ENCODE results near the gene OSTF1.

The OSTF1 gene

DNA sequence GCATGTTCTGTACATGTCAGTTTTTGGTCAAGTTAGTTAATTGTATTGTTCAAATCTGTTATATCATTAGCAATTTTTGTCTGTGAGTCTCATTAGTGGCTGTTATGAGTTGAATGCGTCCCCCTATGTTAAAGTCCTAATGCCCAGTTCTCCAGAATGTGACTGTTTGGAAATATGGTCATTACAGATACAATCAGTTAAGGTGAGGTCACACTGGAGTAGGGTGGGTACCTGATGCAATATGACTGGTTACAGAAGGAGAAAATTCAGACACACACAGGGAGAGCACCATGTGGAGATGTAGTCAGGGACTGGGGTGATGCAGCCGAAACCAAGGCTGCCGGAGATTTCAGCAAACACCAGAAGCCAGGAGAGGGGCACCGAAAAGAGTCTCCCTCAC lies 15.4 kb upstream of the OSTF1 start:
- no peaks in the 10 kb centered on the region for H4K20me1 ChIP-seq (ENCODE audit: insufficient read depth)
- no peaks in the 10 kb centered on the region for H3K79me2 ChIP-seq (ENCODE audit: insufficient read depth, low read depth)
- no peak overlapping the region for H3K27ac ChIP-seq
- no peaks in the 10 kb centered on the region for H3K36me3 ChIP-seq (ENCODE audit: insufficient read depth)
- H3K4me3 ChIP-seq (IDR thresholded peaks at IDR 0.05; ENCODE audit: insufficient read depth, low read depth, low read length), result no peak overlapping the region
- H3K9ac ChIP-seq, result no peak overlapping the region
- TF ChIP-seq, protein P1, sequence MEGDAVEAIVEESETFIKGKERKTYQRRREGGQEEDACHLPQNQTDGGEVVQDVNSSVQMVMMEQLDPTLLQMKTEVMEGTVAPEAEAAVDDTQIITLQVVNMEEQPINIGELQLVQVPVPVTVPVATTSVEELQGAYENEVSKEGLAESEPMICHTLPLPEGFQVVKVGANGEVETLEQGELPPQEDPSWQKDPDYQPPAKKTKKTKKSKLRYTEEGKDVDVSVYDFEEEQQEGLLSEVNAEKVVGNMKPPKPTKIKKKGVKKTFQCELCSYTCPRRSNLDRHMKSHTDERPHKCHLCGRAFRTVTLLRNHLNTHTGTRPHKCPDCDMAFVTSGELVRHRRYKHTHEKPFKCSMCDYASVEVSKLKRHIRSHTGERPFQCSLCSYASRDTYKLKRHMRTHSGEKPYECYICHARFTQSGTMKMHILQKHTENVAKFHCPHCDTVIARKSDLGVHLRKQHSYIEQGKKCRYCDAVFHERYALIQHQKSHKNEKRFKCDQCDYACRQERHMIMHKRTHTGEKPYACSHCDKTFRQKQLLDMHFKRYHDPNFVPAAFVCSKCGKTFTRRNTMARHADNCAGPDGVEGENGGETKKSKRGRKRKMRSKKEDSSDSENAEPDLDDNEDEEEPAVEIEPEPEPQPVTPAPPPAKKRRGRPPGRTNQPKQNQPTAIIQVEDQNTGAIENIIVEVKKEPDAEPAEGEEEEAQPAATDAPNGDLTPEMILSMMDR (conservative IDR thresholded peaks at IDR 0.05; ENCODE audit: low read depth, low read length), result no peak
- peaks cover 15% of the 10 kb centered on the region for H3K4me1 ChIP-seq (ENCODE audit: low read depth, poor library complexity, severe bottlenecking)
- H3K4me2 ChIP-seq, result no peak overlapping the region
- no peak overlapping the region for H2AFZ ChIP-seq (ENCODE audit: low read depth)
- no peaks in the 10 kb centered on the region for H3K27me3 ChIP-seq (ENCODE audit: insufficient read depth, low read depth)

DNA sequence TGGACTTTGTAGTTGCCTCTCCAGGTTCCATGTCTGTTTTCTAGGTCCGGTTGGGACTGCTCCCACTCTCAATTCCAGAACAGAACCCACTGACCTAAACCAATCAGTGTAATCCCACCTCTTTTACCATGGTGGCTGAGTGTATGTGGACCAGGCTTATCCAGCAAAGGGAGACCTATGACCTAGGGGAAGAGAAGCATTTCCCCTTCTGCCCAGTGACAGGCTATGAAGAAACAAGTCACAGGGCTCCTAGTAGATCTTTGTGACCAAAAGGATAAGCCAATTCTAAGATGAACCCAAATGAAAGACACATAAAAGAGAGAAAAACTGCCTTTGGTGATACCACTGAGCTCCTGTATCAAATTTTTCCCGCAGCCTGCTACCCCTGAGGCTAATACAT lies 6.7 kb upstream of the OSTF1 start:
- H4K20me1 ChIP-seq (ENCODE audit: insufficient read depth), result no peaks in the 10 kb centered on the region
- TF ChIP-seq, protein P1 (conservative IDR thresholded peaks at IDR 0.05; ENCODE audit: low read depth, low read length), result no peak
- H3K79me2 ChIP-seq (ENCODE audit: insufficient read depth, low read depth), result peaks cover 32% of the 10 kb centered on the region
- H3K9ac ChIP-seq, result no peak overlapping the region
- H3K4me1 ChIP-seq (ENCODE audit: low read depth, poor library complexity, severe bottlenecking), result peaks cover 51% of the 10 kb centered on the region
- H3K4me3 ChIP-seq (IDR thresholded peaks at IDR 0.05; ENCODE audit: insufficient read depth, low read depth, low read length), result no peak overlapping the region
- no peak overlapping the region for H3K27ac ChIP-seq
- H2AFZ ChIP-seq (ENCODE audit: low read depth), result no peak overlapping the region
- H3K36me3 ChIP-seq (ENCODE audit: insufficient read depth), result no peaks in the 10 kb centered on the region
- H3K4me2 ChIP-seq, result no peak overlapping the region
- H3K27me3 ChIP-seq (ENCODE audit: insufficient read depth, low read depth), result no peaks in the 10 kb centered on the region

DNA sequence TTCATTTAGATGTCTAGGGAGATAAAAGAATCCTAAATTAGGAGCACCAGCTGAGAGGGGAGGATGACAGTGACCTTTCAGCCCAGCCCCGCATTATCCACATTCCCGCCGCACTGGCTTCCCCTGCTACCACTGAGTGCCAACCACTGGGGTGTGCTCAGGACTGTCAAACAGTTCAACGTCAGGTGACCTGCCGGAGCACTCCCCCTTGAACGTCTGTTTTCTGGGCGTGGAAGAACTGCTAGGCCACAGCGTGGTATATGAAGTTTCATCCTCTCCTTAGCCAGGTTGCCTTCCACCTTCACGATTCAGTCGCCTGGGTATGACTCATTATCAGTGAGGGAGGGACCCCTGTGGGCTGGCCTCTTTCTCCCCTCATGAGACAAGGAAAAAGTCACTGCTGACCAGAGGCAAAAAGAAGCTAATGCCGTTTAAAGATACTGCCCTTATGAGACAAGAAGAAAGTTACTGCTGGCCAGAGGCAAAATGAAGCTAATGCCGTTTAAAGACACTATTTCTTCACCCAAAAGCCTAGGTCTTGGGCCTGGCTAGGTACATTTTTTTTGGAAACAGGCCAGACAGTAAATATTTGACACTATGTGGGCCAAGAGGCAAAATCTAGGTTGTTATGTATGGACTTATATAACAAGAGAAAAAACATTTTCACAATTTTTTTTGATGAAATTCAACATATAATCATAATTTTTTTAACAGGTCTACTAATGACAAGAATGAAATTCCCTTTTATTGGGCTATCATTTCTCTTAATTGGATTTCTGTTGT lies 4.9 kb upstream of the OSTF1 start:
- Histone ChIP-seq H4K20me1 (ENCODE audit: insufficient read depth) (no peaks in the 10 kb centered on the region), H3K27me3 (ENCODE audit: insufficient read depth, low read depth) (no peaks in the 10 kb centered on the region), H3K79me2 (ENCODE audit: insufficient read depth, low read depth) (peaks cover 32% of the 10 kb centered on the region), H3K4me3 (IDR thresholded peaks at IDR 0.05; ENCODE audit: insufficient read depth, low read depth, low read length) (no peak overlapping the region), H3K4me1 (ENCODE audit: low read depth, poor library complexity, severe bottlenecking) (peaks cover 34% of the 10 kb centered on the region), H3K4me2 (peak overlapping the region; percentile 85), H3K27ac (peak overlapping the region; percentile 30; the same call in 1 of the 2 replicates), H2AFZ (ENCODE audit: low read depth) (no peak overlapping the region), H3K36me3 (ENCODE audit: insufficient read depth) (no peaks in the 10 kb centered on the region), H3K9ac (no peak overlapping the region)
- TF ChIP-seq, protein P1 (conservative IDR thresholded peaks at IDR 0.05; ENCODE audit: low read depth, low read length), result no peak

DNA sequence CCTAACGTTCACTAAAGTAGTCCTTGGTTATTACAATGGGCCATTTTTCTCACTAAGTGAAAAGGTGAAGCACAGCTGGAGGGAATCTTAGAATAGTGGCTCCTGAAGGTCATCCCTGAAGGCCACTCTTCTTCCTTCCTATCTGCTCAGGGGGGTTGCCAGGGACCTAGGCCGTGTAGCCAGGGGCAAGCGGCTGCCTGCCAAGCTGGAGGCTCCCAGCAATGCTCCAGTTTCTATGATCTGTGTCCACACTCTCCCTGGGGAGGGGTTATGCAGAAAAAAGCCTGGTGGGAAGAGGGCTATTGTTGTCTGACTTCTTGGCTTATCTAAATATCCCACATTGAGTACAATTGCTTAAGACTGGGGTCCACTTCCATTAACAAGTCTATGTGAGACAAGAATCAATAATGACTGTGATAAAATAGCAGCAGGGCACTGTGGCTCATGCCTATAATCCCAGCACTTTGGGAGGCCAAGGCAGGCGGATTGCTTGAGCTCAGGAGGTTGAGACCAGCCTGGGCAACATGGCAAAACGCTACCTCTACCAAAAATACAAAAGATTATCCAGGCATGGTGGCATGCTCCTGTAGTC lies 4.1 kb upstream of the OSTF1 start:
- peak overlapping the region; percentile 85 for H3K4me2 ChIP-seq
- peak overlapping the region; percentile 30; the same call in 1 of the 2 replicates for H3K27ac ChIP-seq
- H2AFZ ChIP-seq (ENCODE audit: low read depth), result no peak overlapping the region
- H3K27me3 ChIP-seq (ENCODE audit: insufficient read depth, low read depth), result no peaks in the 10 kb centered on the region
- peaks cover 34% of the 10 kb centered on the region for H3K4me1 ChIP-seq (ENCODE audit: low read depth, poor library complexity, severe bottlenecking)
- no peaks in the 10 kb centered on the region for H3K36me3 ChIP-seq (ENCODE audit: insufficient read depth)
- H4K20me1 ChIP-seq (ENCODE audit: insufficient read depth), result no peaks in the 10 kb centered on the region
- no peak overlapping the region for H3K4me3 ChIP-seq (IDR thresholded peaks at IDR 0.05; ENCODE audit: insufficient read depth, low read depth, low read length)
- H3K79me2 ChIP-seq (ENCODE audit: insufficient read depth, low read depth), result peaks cover 35% of the 10 kb centered on the region
- TF ChIP-seq, protein P1 (conservative IDR thresholded peaks at IDR 0.05; ENCODE audit: low read depth, low read length), result no peak
- no peak overlapping the region for H3K9ac ChIP-seq

All from KMS-11 (cell line).